A549 (cell line): Measurements from ENCODE around the gene TRMT1.

Source experiments
- CEBPB ChIP-seq, 2 experiments: fragments of >200 bp in 1 of 2; sonication (Bioruptor Twin) in 1 of 2; formaldehyde crosslinking in 1 of 2; IDR thresholded peaks; 2 replicates each; pipeline ENCODE4 v1.6.1; 2012 to 2016
- CTCF ChIP-seq: fragments of >200 bp; sonication (Bioruptor Twin); formaldehyde crosslinking; IDR thresholded peaks from 3 replicates; pipeline ENCODE4 v1.5.1; 2016
- EP300 ChIP-seq, 2 experiments: fragments of >200 bp; sonication (Bioruptor Twin); formaldehyde crosslinking; IDR thresholded peaks; 2 replicates in 1 of 2; 3 replicates in 1 of 2; pipeline ENCODE4 v1.6.1; 2016 to 2017
- ESRRA ChIP-seq: fragments of 150-350 bp; IDR thresholded peaks from 2 replicates; pipeline ENCODE4 v1.6.1; 2014; ENCODE audit warnings: mild to moderate bottlenecking, low read length, borderline replicate concordance
- HOXB5 ChIP-seq: fragments of 250-450 bp; sonication (Bioruptor Pico); IDR thresholded peaks from 2 replicates; pipeline ENCODE4 v1.5.0; 2020; ENCODE audit warnings: mild to moderate bottlenecking, moderate library complexity
- MAZ ChIP-seq: fragments of 150-350 bp; IDR thresholded peaks from 2 replicates; pipeline ENCODE4 v1.6.1; 2014; ENCODE audit warnings: antibody characterized with exemption, low read depth, low read length, borderline replicate concordance
- POLR2A ChIP-seq: IDR thresholded peaks from 2 replicates; pipeline ENCODE4 v1.6.1; 2012; ENCODE audit warnings: mild to moderate bottlenecking, low read length
- RNF2 ChIP-seq: fragments of 200-600 bp; sonication (generic); IDR thresholded peaks from 2 replicates; pipeline ENCODE4 v1.6.1; 2016; ENCODE audit warnings: low read depth, mild to moderate bottlenecking, antibody characterized with exemption, moderate library complexity, borderline replicate concordance
- ZC3H11A ChIP-seq: fragments of 450-650 bp; IDR thresholded peaks from 2 replicates; pipeline ENCODE4 v1.6.1; 2014; ENCODE audit warnings: antibody characterized with exemption, mild to moderate bottlenecking
- TF ChIP-seq, protein P1 (sequence below): fragments of 250-450 bp; sonication (Bioruptor Pico); IDR thresholded peaks from 2 replicates; pipeline ENCODE4 v1.5.0; 2021; ENCODE audit warnings: mild to moderate bottlenecking, moderate library complexity, borderline replicate concordance
- TF ChIP-seq, protein P2 (sequence below): fragments of >200 bp; sonication (Bioruptor Twin); formaldehyde crosslinking; IDR thresholded peaks from 2 replicates; pipeline ENCODE4 v1.6.1; 2016

GRCh38 chr19:13064092-13064489 lies 52.4 kb downstream of the TRMT1 start:
- TF ChIP-seq ZC3H11A (no peak), CEBPB (IDR thresholded peaks at IDR 0.05) (no peak), MAZ (no peak), CTCF (no peak), POLR2A (no peak), RNF2 (no peak), HOXB5 (CRISPR knock-in tag) (no peak), EP300 (IDR thresholded peaks at IDR 0.05) (no peak), ESRRA (no peak)
- TF ChIP-seq, protein P1, sequence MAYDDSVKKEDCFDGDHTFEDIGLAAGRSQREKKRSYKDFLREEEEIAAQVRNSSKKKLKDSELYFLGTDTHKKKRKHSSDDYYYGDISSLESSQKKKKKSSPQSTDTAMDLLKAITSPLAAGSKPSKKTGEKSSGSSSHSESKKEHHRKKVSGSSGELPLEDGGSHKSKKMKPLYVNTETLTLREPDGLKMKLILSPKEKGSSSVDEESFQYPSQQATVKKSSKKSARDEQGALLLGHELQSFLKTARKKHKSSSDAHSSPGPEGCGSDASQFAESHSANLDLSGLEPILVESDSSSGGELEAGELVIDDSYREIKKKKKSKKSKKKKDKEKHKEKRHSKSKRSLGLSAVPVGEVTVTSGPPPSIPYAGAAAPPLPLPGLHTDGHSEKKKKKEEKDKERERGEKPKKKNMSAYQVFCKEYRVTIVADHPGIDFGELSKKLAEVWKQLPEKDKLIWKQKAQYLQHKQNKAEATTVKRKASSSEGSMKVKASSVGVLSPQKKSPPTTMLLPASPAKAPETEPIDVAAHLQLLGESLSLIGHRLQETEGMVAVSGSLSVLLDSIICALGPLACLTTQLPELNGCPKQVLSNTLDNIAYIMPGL: no peak
- TF ChIP-seq, protein P2, sequence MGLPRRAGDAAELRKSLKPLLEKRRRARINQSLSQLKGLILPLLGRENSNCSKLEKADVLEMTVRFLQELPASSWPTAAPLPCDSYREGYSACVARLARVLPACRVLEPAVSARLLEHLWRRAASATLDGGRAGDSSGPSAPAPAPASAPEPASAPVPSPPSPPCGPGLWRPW: no peak
